SK-MEL-5 (cell line): Measurements from ENCODE around the gene CA5A. TPM values are rescaled to one million over a fixed set of nuclear protein-coding genes. Genes with fewer than 3 reads are reported as not detected.

ENCODE experiments used
- DNase-seq: peaks from one replicate; pipeline ENCODE4 v3.0.0-alpha.2; 2016; ENCODE audit warnings: low read depth, low spot score
- in situ Hi-C: cut with HindIII; loops from 2 replicates; pipeline ENCODE4 v1.10.0; 2016; ENCODE audit warnings: low sequenced_read_pairs, high pct_unique_total_duplicates, low pct_unique_long_range_greater_than_20kb
- total RNA-seq: library from RNA; depleted of rRNA; stranded (reverse); fragments of >200 nt; shearing (Covaris generic); gene quantifications from 2 replicates; pipeline ENCODE4 v1.2.3, GENCODE V29; 2014

Gene CA5A
- total RNA-seq, 1 experiment from 2014 or later = not detected

GRCh38 chr16:87966685-87967185 is 30.4 kb upstream of the CA5A start:
- in situ Hi-C loops = no loop called here
- DNase-seq = no peak

- no peak for DNase-seq
- in situ Hi-C loops = no loop called here
Observed at GRCh38 chr16:87966064-87966645, 29.8 kb upstream of the CA5A start.

GRCh38 chr16:87965417-87965816 is 29.1 kb upstream of the CA5A start:
- DNase-seq = no peak
- in situ Hi-C loops = no loop called here

GRCh38 chr16:87964049-87964659 is 27.8 kb upstream of the CA5A start:
- no peak for DNase-seq
- in situ Hi-C loops = no loop called here

GRCh38 chr16:87963400-87963799 is 27.1 kb upstream of the CA5A start:
- in situ Hi-C loops = no loop called here
- DNase-seq = no peak

- in situ Hi-C loops = no loop called here
- DNase-seq = no peak
Observed at GRCh38 chr16:87961623-87962022, 25.3 kb upstream of the CA5A start.

GRCh38 chr16:87960852-87961251 is 24.5 kb upstream of the CA5A start:
- DNase-seq = no peak
- in situ Hi-C loops = no loop called here

GRCh38 chr16:87960296-87960695 is 24.0 kb upstream of the CA5A start:
- no peak for DNase-seq
- in situ Hi-C loops = no loop called here

GRCh38 chr16:87959391-87959990 is 23.2 kb upstream of the CA5A start:
- in situ Hi-C loops = no loop called here

GRCh38 chr16:87958632-87959031 is 22.3 kb upstream of the CA5A start:
- no peak for DNase-seq
- in situ Hi-C loops = no loop called here

More at GRCh38 chr16:87959391-87959990, 23.2 kb upstream of the CA5A start:
- DNase-seq = no peak

GRCh38 chr16:87957296-87958094 is 21.2 kb upstream of the CA5A start:
- in situ Hi-C loops = no loop called here
- no peak for DNase-seq

GRCh38 chr16:87956365-87957231 is 20.3 kb upstream of the CA5A start:
- DNase-seq = no peak
- in situ Hi-C loops = no loop called here

- no peak for DNase-seq
- in situ Hi-C loops = no loop called here
Observed at GRCh38 chr16:87956098-87956364, 19.7 kb upstream of the CA5A start.

- no peak for DNase-seq
- in situ Hi-C loops = no loop called here
Observed at GRCh38 chr16:87955302-87956097, 19.2 kb upstream of the CA5A start.

GRCh38 chr16:87954826-87955225 is 18.5 kb upstream of the CA5A start:
- in situ Hi-C loops = no loop called here
- DNase-seq = no peak

- DNase-seq = no peak
- in situ Hi-C loops = no loop called here
Observed at GRCh38 chr16:87954361-87954760, 18.0 kb upstream of the CA5A start.
